CD4-positive, alpha-beta T cell treated with Interleukin-2 at 100 ng/mL for 4 hours (primary cell): ENCODE data around the gene PATL2.
"Not testable (repeated sequence)": the region's sequence is repeated elsewhere in the genome, so short reads cannot be mapped to it uniquely, and the experiment has no call there.

ENCODE experiments used
- DNase-seq: peaks from one replicate; pipeline ENCODE4 v3.0.0-alpha.2; 2020; ENCODE audit warnings: low spot score

Gene PATL2

GRCh38 chr15:44690245-44690644 lies 20.9 kb downstream of the PATL2 start:
- DNase-seq: peak; percentile 46

GRCh38 chr15:44689318-44689717 lies 21.8 kb downstream of the PATL2 start:
- DNase-seq: not testable (repeated sequence)

- DNase-seq: peak; percentile 90
Measured at GRCh38 chr15:44682809-44683682, 28.1 kb downstream of the PATL2 start.

- DNase-seq: no peak
Measured at GRCh38 chr15:44682211-44682610, 28.9 kb downstream of the PATL2 start.

GRCh38 chr15:44676676-44677075 lies 34.4 kb downstream of the PATL2 start:
- DNase-seq: peak; percentile 44

- DNase-seq: no peak
Measured at GRCh38 chr15:44675911-44676310, 35.2 kb downstream of the PATL2 start.

GRCh38 chr15:44673639-44674038 lies 37.5 kb downstream of the PATL2 start:
- DNase-seq: no peak

GRCh38 chr15:44670087-44670950 lies 40.8 kb downstream of the PATL2 start:
- no peak for DNase-seq

GRCh38 chr15:44668921-44669320 lies 42.2 kb downstream of the PATL2 start:
- no peak for DNase-seq

- DNase-seq: no peak
Measured at GRCh38 chr15:44667039-44667360, 44.1 kb downstream of the PATL2 start.

- peak; percentile 51 for DNase-seq
Measured at GRCh38 chr15:44666210-44667038, 44.7 kb downstream of the PATL2 start.

GRCh38 chr15:44663410-44664308 lies 47.5 kb downstream of the PATL2 start, which contains the start of gene SPG11:
Gene SPG11, minus strand, starts transcription at chr15:44663662. Its CDS starts 15 bp downstream, at chr15:44663647.
- peak; percentile 99 for DNase-seq

GRCh38 chr15:44662478-44663409 lies 48.4 kb downstream of the PATL2 start:
- DNase-seq: peak; percentile 82

GRCh38 chr15:44661576-44661975 lies 49.5 kb downstream of the PATL2 start:
- DNase-seq: no peak

GRCh38 chr15:44659056-44659455 lies 52.1 kb downstream of the PATL2 start:
- DNase-seq: no peak

- no peak for DNase-seq
Measured at GRCh38 chr15:44657378-44657777, 53.7 kb downstream of the PATL2 start.

GRCh38 chr15:44656913-44657312 lies 54.2 kb downstream of the PATL2 start:
- DNase-seq: no peak

- DNase-seq: no peak
Measured at GRCh38 chr15:44656298-44656697, 54.8 kb downstream of the PATL2 start.

GRCh38 chr15:44654858-44655257 lies 56.3 kb downstream of the PATL2 start:
- DNase-seq: no peak

- DNase-seq: no peak
Measured at GRCh38 chr15:44647637-44648036, 63.5 kb downstream of the PATL2 start.
